Skin of body (tissue), 2 donors: ENCODE measurements around the gene ATP5F1A. TPM values are rescaled to one million over a fixed set of nuclear protein-coding genes. Genes with fewer than 3 reads are reported as not detected.
A peak's percentile ranks its signal among the peaks of the same experiment; 100 is the strongest.

Experiments
- DNase-seq: peaks from one replicate; lab custom pipeline; 2025; lab: John Stamatoyannopoulos, UW
- total RNA-seq: library from RNA; depleted of rRNA; stranded (reverse); fragments of >200 nt; gene quantifications from one replicate; pipeline ENCODE4 v1.2.3, GENCODE V29; 2014

ATP5F1A gene
- total RNA-seq, 1 donor from 2014 or later: 369 TPM

- DNase-seq: peak; percentile 51
Measured at GRCh38 chr18:46073474-46074331, 24.4 kb downstream of the ATP5F1A start.

GRCh38 chr18:46072959-46073358 lies 25.1 kb downstream of the ATP5F1A start:
- no peak for DNase-seq

GRCh38 chr18:46072376-46072867 lies 25.7 kb downstream of the ATP5F1A start:
- no peak for DNase-seq

GRCh38 chr18:46071653-46072375 lies 26.3 kb downstream of the ATP5F1A start, which contains the start of gene PSTPIP2:
PSTPIP2 (minus strand) TSS chr18:46072260; CDS start chr18:46072188, 72 bp downstream.
- DNase-seq: peak; percentile 28

- DNase-seq: no peak
Measured at GRCh38 chr18:46070815-46071652, 27.1 kb downstream of the ATP5F1A start.

- no peak for DNase-seq
Measured at GRCh38 chr18:46070232-46070631, 27.9 kb downstream of the ATP5F1A start.

- DNase-seq: no peak
Measured at GRCh38 chr18:46069524-46069923, 28.6 kb downstream of the ATP5F1A start.

- no peak for DNase-seq
Measured at GRCh38 chr18:46068763-46069162, 29.3 kb downstream of the ATP5F1A start.

GRCh38 chr18:46067438-46068007 lies 30.6 kb downstream of the ATP5F1A start:
- DNase-seq: no peak

GRCh38 chr18:46062781-46063180 lies 35.3 kb downstream of the ATP5F1A start:
- no peak for DNase-seq

- no peak for DNase-seq
Measured at GRCh38 chr18:46061796-46062195, 36.3 kb downstream of the ATP5F1A start.

GRCh38 chr18:46061387-46061786 lies 36.7 kb downstream of the ATP5F1A start:
- no peak for DNase-seq

GRCh38 chr18:46060359-46060841 lies 37.7 kb downstream of the ATP5F1A start:
- DNase-seq: no peak

- no peak for DNase-seq
Measured at GRCh38 chr18:46055838-46056230, 42.3 kb downstream of the ATP5F1A start.

GRCh38 chr18:46054956-46055837 lies 42.9 kb downstream of the ATP5F1A start:
- DNase-seq: no peak

- peak; percentile 68 for DNase-seq
Measured at GRCh38 chr18:46053368-46054095, 44.6 kb downstream of the ATP5F1A start.

- DNase-seq: no peak
Measured at GRCh38 chr18:46051731-46052461, 46.2 kb downstream of the ATP5F1A start.

GRCh38 chr18:46050268-46050667 lies 47.8 kb downstream of the ATP5F1A start:
- DNase-seq: no peak
